ENCODE measurements around the gene UNC79.

DNA sequence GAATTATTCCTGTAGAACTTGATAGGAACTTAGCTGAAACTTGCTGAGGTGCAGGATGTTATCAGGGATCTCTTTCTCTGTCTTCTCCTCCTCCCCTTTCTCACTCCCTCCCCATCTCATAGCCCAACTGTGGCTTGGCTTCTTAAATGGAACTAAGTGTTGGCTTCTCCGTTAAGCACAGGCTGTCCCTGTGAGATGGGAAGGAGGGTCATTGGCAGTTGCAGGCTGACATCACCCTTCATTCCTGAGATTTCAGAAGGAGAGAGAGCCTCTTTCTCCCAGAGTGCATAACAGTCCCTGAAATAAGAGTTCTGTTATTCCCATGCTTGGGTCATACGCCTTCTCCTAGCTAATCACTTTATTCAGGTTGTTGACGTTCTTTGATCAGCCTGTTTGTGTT lies 162.0 kb downstream of the UNC79 start:
- TF ChIP-seq, protein P1, sequence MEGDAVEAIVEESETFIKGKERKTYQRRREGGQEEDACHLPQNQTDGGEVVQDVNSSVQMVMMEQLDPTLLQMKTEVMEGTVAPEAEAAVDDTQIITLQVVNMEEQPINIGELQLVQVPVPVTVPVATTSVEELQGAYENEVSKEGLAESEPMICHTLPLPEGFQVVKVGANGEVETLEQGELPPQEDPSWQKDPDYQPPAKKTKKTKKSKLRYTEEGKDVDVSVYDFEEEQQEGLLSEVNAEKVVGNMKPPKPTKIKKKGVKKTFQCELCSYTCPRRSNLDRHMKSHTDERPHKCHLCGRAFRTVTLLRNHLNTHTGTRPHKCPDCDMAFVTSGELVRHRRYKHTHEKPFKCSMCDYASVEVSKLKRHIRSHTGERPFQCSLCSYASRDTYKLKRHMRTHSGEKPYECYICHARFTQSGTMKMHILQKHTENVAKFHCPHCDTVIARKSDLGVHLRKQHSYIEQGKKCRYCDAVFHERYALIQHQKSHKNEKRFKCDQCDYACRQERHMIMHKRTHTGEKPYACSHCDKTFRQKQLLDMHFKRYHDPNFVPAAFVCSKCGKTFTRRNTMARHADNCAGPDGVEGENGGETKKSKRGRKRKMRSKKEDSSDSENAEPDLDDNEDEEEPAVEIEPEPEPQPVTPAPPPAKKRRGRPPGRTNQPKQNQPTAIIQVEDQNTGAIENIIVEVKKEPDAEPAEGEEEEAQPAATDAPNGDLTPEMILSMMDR (IDR thresholded peaks at IDR 0.05; ENCODE audit: insufficient read depth, low read length, poor library complexity, severe bottlenecking): no peak
- no peak for TF ChIP-seq EZH2phosphoT487 (conservative IDR thresholded peaks at IDR 0.05; ENCODE audit: low read length)
